Dendritic cell treated with granulocyte-macrophage colony-stimulating factor and Interleukin-4, amounts not matched to agents 40 ng/mL and 50 ng/mL, for 4 days (primary cell): ENCODE results near the gene MRPL40.
"Not testable (repeated sequence)": the region's sequence is repeated elsewhere in the genome, so short reads cannot be mapped to it uniquely, and the experiment has no call there.

Experiments
- H3K27ac Mint-ChIP-seq: one replicate; pipeline ENCODE4 v1.8.0; 2022; ENCODE audit warnings: mild to moderate bottlenecking, mixed read lengths
- H3K27me3 Mint-ChIP-seq: one replicate; pipeline ENCODE4 v1.8.0; 2022; ENCODE audit warnings: mild to moderate bottlenecking, mixed read lengths
- H3K36me3 Mint-ChIP-seq: one replicate; pipeline ENCODE4 v1.8.0; 2022; ENCODE audit warnings: low read depth, mixed read lengths
- H3K4me1 Mint-ChIP-seq: one replicate; pipeline ENCODE4 v1.8.0; 2022; ENCODE audit warnings: low read depth, mixed read lengths
- H3K4me3 Mint-ChIP-seq: one replicate; pipeline ENCODE4 v1.8.0; 2022; ENCODE audit warnings: mild to moderate bottlenecking, moderate library complexity, mixed read lengths
- H3K9me3 Mint-ChIP-seq: one replicate; pipeline ENCODE4 v1.8.0; 2022; ENCODE audit warnings: mixed read lengths
- intact Hi-C: fragments of 100-400 bp; cut with micrococcal nuclease; formaldehyde crosslinking; loops from one replicate; pipeline ENCODE4 v1.15.0; 2022

MRPL40 gene

GRCh38 chr22:19419086-19419463, 13.3 kb upstream of the MRPL40 start:
- peaks cover 22% of the 10 kb centered on the region for H3K36me3 Mint-ChIP-seq
- H3K4me1 Mint-ChIP-seq: peaks cover 40% of the 10 kb centered on the region
- H3K9me3 Mint-ChIP-seq: no peaks in the 10 kb centered on the region
- H3K27me3 Mint-ChIP-seq: no peaks in the 10 kb centered on the region
- H3K27ac Mint-ChIP-seq: no peak overlapping the region
- intact Hi-C loops: no loop called here
- H3K4me3 Mint-ChIP-seq: no peak overlapping the region

GRCh38 chr22:19419464-19420178, 12.7 kb upstream of the MRPL40 start:
- Mint-ChIP-seq H3K27me3 (no peaks in the 10 kb centered on the region), H3K36me3 (peaks cover 20% of the 10 kb centered on the region), H3K9me3 (no peaks in the 10 kb centered on the region), H3K4me1 (peaks cover 43% of the 10 kb centered on the region), H3K27ac (no peak overlapping the region), H3K4me3 (no peak overlapping the region)
- intact Hi-C loops: no loop called here

- peaks cover 20% of the 10 kb centered on the region for H3K36me3 Mint-ChIP-seq
- intact Hi-C loops: no loop called here
- H3K27me3 Mint-ChIP-seq: no peaks in the 10 kb centered on the region
- no peak overlapping the region for H3K4me3 Mint-ChIP-seq
- H3K4me1 Mint-ChIP-seq: peaks cover 50% of the 10 kb centered on the region
- no peaks in the 10 kb centered on the region for H3K9me3 Mint-ChIP-seq
- no peak overlapping the region for H3K27ac Mint-ChIP-seq
Observed at GRCh38 chr22:19420321-19420720, 12.0 kb upstream of the MRPL40 start.

GRCh38 chr22:19422440-19423301, 9.7 kb upstream of the MRPL40 start:
- H3K36me3 Mint-ChIP-seq: peaks cover 5% of the 10 kb centered on the region

GRCh38 chr22:19424186-19424500, 8.2 kb upstream of the MRPL40 start:
- H3K27me3 Mint-ChIP-seq: no peaks in the 10 kb centered on the region
- no peak overlapping the region for H3K27ac Mint-ChIP-seq
- intact Hi-C loops: no loop called here
- no peaks in the 10 kb centered on the region for H3K9me3 Mint-ChIP-seq
- H3K36me3 Mint-ChIP-seq: no peaks in the 10 kb centered on the region
- H3K4me3 Mint-ChIP-seq: no peak overlapping the region
- peaks cover 77% of the 10 kb centered on the region for H3K4me1 Mint-ChIP-seq

More at GRCh38 chr22:19422440-19423301, 9.7 kb upstream of the MRPL40 start:
- Mint-ChIP-seq H3K4me3 (no peak overlapping the region), H3K27ac (no peak overlapping the region), H3K4me1 (peaks cover 68% of the 10 kb centered on the region), H3K9me3 (no peaks in the 10 kb centered on the region), H3K27me3 (no peaks in the 10 kb centered on the region)
- intact Hi-C loops: no loop called here

GRCh38 chr22:19429950-19430889, 2.1 kb upstream of the MRPL40 start:
- Mint-ChIP-seq H3K27ac (peak overlapping the region; percentile 97), H3K9me3 (no peaks in the 10 kb centered on the region), H3K36me3 (peaks cover 34% of the 10 kb centered on the region), H3K4me3 (peak overlapping the region; percentile 83), H3K27me3 (no peaks in the 10 kb centered on the region), H3K4me1 (peaks cover 58% of the 10 kb centered on the region)
- intact Hi-C loops: loop anchor here (10.0 kb wide), 1 partner anchor 135 kb away; the partner anchor contains the start of gene CLTCL1

- H3K4me1 Mint-ChIP-seq: peaks cover 59% of the 10 kb centered on the region
- peak overlapping the region; percentile 83 for H3K4me3 Mint-ChIP-seq
- peak overlapping the region; percentile 97 for H3K27ac Mint-ChIP-seq
- H3K9me3 Mint-ChIP-seq: no peaks in the 10 kb centered on the region
- peaks cover 42% of the 10 kb centered on the region for H3K36me3 Mint-ChIP-seq
- intact Hi-C loops: loop anchor here (10.0 kb wide), 1 partner anchor 136 kb away; the partner anchor contains the start of gene CLTCL1
- no peaks in the 10 kb centered on the region for H3K27me3 Mint-ChIP-seq
Observed at GRCh38 chr22:19430890-19431541, 1.3 kb upstream of the MRPL40 start.

- Mint-ChIP-seq H3K27me3 (no peaks in the 10 kb centered on the region), H3K4me3 (peak within 1 kb of the TSS; percentile 85), H3K4me1 (peaks cover 56% of the 10 kb centered on the region), H3K9me3 (no peaks in the 10 kb centered on the region), H3K36me3 (peaks cover 49% of the 10 kb centered on the region), H3K27ac (peak within 1 kb of the TSS; percentile 97)
- intact Hi-C loops: loop anchor here (1.0 to 10.0 kb wide), 4 partner anchors 15 to 252 kb away; partner anchors contain the start of genes C22orf39, CDC45, CLTCL1 and UFD1
Observed at GRCh38 chr22:19431649-19432132, 654 bp upstream of the MRPL40 start, which contains the start of gene HIRA. Gene HIRA, minus strand, starts transcription at chr22:19431733. Its CDS starts 257 bp downstream, at chr22:19431476.

- peaks cover 54% of the 10 kb centered on the region for H3K4me1 Mint-ChIP-seq
- intact Hi-C loops: loop anchor here (10.0 kb wide), 1 partner anchor 140 kb away; the partner anchor contains the start of gene CLTCL1
- peaks cover 65% of the 10 kb centered on the region for H3K36me3 Mint-ChIP-seq
- H3K27me3 Mint-ChIP-seq: no peaks in the 10 kb centered on the region
- no peak overlapping the region for H3K4me3 Mint-ChIP-seq
- H3K27ac Mint-ChIP-seq: no peak overlapping the region
- H3K9me3 Mint-ChIP-seq: no peaks in the 10 kb centered on the region
Observed at GRCh38 chr22:19434401-19434800, 2.1 kb downstream of the MRPL40 start.

GRCh38 chr22:19434829-19435580, 2.7 kb downstream of the MRPL40 start:
- no peak overlapping the region for H3K4me3 Mint-ChIP-seq
- no peaks in the 10 kb centered on the region for H3K9me3 Mint-ChIP-seq
- no peaks in the 10 kb centered on the region for H3K27me3 Mint-ChIP-seq
- peak overlapping the region; percentile 65 for H3K27ac Mint-ChIP-seq
- intact Hi-C loops: loop anchor here (10.0 kb wide), 1 partner anchor 140 kb away; the partner anchor contains the start of gene CLTCL1
- H3K4me1 Mint-ChIP-seq: peaks cover 48% of the 10 kb centered on the region
- peaks cover 64% of the 10 kb centered on the region for H3K36me3 Mint-ChIP-seq

GRCh38 chr22:19436444-19437161, 4.3 kb downstream of the MRPL40 start:
- H3K4me1 Mint-ChIP-seq: peaks cover 39% of the 10 kb centered on the region
- intact Hi-C loops: loop anchor here (10.0 kb wide), 1 partner anchor 142 kb away; the partner anchor contains the start of gene CLTCL1
- peaks cover 66% of the 10 kb centered on the region for H3K36me3 Mint-ChIP-seq
- not testable (repeated sequence) for H3K9me3 Mint-ChIP-seq, H3K4me3 Mint-ChIP-seq, H3K27me3 Mint-ChIP-seq
- H3K27ac Mint-ChIP-seq: peak overlapping the region; percentile 65

- Mint-ChIP-seq H3K27ac (peak overlapping the region; percentile 47), H3K4me1 (peaks cover 37% of the 10 kb centered on the region), H3K36me3 (peaks cover 75% of the 10 kb centered on the region), H3K4me3 (peak overlapping the region; percentile 7), H3K27me3 (no peaks in the 10 kb centered on the region), H3K9me3 (no peaks in the 10 kb centered on the region)
- intact Hi-C loops: loop anchor here (10.0 kb wide), 1 partner anchor 143 kb away; the partner anchor contains the start of gene CLTCL1
Observed at GRCh38 chr22:19438298-19438697, 6.0 kb downstream of the MRPL40 start.
